GM10847 (cell line): ENCODE data around the gene SOAT1.
A peak's percentile ranks its signal among the peaks of the same experiment; 100 is the strongest.

Experiments
- POLR2A ChIP-seq: IDR thresholded peaks from 2 replicates; pipeline ENCODE4 v1.6.1; 2011; ENCODE audit not compliant: insufficient read length; ENCODE audit errors: extremely low read depth

SOAT1 gene

DNA sequence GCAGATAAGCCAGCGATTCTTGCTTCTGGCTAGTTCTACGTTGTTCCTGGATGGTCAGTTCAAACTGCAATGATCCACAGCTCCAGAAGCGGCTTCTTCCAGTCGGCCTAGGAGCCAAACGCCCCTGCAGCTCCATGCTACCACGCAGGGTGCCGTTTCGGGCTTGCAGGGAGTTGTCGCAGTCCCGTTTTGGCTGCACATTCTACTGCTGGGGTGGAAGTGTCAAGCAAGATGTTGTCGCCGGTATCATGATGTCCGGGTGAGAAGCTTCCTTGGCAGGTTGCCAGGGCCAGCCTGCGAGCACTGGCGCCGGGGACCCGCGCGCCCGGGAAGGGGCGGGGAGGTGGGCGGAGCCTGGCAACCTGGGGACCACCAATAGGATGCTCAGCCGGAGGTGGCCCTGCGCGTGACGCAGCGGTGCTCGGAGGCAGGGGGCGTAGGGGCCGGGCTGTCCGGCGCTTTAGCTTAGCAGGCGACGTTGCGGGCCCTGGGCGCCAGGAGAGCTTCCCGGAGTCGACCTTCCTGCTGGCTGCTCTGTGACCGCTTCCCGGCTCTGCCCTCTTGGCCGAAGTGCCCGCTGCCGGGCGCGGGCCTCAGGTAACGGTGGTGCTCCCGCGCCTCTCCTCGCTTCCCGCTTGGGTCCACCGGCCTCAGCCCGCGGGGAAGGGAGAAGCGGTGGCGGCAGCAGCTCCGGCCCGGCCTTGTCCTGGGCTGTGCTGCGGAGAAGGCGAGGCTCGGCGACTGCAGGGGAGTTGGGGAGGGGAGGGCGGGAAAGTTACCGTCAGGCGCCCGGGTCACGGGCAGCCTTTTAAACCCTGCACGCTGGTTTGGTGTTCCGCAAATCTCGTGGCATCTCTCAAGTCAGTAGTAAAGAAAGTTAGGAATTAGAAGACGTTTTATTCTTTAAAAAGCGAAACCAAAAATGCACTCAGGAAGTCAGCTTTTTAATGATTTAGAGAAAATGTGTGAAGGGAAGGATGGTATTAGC lies at the start of gene SOAT1:
SOAT1 (plus strand) TSS at position 458 of the 988 bp plus-strand sequence. CDS start 8,888 bp downstream, outside the sequence.
- TF ChIP-seq POLR2A, result peak; percentile 57

DNA sequence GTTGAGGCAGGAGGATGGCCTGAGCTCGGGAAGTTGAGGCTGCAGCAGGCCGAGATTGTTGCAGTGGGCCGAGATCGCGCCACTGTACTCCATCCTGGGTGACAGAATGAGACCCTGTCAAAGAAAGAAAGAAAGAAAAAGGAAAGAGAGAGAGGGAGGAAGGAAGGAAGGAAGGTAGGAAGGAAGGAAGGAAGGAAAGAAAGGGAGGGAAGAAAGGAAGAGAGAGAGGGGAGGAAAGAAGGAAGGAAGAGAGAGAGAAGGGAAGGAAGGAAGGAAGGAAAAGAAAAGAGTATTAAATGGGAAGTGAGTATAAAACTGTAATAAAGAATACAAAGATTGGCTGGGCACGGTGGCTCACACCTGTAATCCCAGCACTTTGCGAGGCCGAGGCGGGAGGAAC lies 45.7 kb upstream of the SOAT1 start:
- TF ChIP-seq POLR2A, result no peak

DNA sequence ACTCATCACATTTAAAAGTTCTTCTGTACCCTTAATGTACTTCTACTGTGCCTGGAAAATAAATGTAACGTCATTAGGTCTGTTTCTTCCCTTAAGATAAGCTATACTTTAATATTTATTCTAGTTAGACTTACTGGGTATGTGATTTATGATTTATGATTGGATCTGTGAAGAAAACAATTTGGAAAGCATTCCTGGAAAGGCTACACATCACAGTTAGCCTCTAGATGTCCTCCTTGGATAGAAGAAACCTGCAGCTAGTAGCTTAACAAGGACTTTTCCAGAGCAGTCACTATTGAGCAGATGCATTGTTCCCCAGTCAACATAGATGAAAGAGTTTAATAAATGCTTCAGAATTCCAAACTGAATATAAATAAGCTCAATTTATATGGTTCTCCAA lies 41.9 kb upstream of the SOAT1 start:
- no peak for TF ChIP-seq POLR2A

DNA sequence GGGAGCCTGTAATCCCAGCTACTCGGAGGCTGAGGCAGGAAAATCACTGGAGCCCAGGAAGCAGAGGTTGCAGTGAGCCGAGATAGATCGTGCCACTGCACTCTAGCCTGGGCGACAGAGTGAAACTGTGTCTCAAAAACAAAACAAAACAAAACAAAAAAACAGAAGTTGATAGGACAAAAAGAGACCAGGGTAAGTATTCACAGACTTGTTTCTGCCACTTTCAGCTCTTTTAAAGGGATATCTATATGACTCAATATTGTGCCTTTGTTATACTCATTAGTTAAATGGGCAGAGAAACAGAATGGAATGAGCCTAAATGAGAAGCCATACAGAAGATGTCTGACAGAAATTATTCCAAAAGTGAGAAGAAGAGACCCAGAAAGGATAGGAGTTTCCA lies 41.0 kb upstream of the SOAT1 start:
- TF ChIP-seq POLR2A, result no peak

DNA sequence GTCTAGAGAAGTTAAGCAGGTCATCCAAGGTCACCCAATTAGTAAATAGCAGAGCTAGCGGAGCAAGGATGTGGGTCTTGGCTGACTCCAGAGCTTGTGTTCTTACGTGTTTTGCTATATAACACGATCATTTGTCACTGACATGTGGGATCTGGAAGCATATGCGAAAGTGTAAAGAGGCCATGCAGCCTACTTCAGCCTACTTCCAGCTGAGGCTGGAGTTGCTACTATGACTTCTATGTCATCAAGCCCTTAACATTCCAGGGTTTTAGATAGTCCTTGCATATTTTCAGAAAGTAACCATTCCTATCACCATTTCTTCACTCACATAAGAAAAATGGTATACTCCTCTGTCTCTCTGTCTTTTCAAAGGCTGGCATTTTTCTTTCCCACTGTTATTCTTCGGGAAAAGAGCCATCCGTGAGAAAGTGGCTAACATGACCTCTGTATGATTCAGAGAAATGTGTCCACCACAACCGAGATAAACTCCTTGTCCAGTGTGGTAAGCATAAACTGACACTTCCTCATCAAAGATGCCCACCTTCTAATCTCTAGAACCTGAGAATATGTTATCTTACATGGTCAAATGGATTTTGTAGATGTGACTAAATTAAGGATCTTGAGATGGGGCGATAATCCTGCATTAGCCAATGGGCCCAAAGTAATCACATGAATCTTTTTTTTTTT lies 40.2 kb upstream of the SOAT1 start:
- TF ChIP-seq POLR2A, result no peak

DNA sequence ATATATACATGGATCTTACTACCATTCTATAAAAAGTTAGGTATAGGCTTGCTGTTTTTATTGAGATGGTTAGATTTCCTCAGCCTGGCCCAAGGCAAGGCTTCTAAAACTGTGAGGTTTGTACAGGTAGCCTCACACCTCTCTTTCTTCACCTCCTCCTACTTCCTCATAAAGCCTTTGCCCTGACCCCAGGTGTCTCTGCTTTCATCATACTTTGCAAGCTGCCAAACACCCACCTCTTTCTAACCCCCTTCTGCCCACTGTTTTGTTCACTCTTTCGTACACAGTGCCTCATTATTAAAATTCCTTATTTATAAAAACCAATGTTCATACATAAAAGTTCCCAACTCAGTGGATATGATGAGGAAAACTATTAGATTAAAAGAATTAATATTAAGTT lies 31.4 kb upstream of the SOAT1 start:
- TF ChIP-seq POLR2A, result no peak

DNA sequence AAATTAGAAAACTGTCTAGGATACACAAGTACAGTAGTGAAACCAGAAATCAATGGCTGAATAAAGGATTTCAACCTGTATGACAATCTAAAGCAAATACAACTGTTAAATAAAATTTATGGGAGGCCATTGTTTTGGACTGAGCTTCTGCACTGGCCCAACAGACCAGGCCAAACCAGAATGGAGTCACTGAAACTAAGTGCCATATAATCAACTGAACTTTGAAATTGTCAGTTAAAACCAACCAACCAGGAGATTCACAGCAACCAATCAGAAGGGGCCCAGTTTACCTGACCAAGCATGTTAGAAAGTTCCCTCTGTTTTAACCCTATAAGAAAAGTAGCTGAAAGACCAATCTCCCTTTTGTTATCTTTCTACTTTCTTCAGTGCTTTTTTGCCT lies 30.5 kb upstream of the SOAT1 start:
- TF ChIP-seq POLR2A, result no peak

DNA sequence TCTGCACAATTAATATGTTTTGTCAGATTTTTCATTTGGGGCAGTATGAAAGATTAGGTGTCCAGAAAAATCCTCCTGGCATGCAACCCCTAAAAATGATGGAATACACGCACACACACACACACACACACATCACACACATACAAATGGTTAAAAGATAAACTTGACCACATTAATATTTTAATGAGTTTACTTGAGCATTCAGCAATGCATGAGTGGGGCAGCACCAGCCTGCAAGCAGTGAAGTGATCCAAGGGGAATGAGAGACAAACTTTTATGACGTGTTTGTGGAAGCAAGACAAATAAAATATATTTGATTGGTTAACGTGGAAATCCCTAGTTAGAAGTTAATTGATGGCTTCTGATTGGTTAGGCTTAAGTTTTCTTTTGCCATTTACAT lies 29.1 kb upstream of the SOAT1 start:
- TF ChIP-seq POLR2A, result no peak

DNA sequence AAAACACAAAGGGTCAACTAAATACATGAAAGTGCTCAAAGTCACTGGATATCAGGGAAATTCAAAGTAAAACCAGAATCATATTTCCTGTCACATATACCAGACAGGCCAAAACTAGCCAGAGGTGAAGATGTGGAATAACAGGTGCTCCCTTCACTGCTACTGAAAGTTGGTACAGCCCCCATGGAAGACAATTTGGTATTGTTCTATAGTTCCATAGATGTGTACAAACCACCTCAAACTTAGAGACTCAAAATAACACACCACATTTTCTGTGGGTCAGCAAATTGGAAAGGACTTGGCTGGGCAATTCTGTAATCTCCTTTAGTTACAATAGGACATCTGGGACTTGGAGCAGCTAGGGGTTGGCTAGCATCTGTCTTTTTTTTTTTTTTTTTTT lies 24.5 kb upstream of the SOAT1 start:
- TF ChIP-seq POLR2A, result no peak

DNA sequence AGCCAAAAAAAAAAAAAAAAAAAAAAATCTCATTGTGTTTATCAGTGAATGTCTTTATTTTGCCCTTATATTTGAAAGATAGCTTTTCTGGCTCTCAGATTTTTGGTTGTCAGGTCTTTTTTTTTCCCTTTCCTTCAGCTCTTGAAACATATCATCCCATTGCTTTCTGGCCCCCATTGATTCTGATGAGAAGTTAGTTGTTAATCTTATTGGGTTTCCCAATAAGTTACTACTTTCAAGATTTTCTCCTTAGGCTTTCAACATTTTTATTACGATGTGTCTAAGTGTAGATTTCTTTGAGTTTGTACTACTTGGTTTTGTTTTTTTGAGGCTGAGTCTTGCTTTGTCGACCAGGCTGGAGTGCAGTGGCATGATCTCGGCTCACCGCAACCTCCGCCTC lies 14.7 kb upstream of the SOAT1 start:
- no peak for TF ChIP-seq POLR2A

DNA sequence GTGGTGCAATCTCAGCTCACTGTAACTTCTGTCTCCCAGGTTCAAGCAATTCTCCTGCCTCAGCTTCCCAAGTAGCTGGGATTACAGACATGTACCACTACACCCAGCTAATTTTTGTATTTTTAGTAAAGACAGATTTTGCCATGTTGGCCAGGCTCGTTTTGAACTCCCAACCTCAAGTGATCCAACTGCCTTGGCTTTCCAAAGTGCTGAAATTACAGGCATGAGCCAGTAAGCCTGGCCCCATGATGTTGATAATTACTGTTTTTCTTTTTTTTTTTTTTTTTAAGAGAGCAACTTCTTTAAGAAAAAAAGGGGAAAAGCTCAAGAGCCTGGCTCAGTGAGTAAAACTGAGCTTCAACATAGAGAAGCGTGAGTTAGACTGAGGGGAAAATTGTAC lies 9.6 kb upstream of the SOAT1 start:
- TF ChIP-seq POLR2A, result no peak

DNA sequence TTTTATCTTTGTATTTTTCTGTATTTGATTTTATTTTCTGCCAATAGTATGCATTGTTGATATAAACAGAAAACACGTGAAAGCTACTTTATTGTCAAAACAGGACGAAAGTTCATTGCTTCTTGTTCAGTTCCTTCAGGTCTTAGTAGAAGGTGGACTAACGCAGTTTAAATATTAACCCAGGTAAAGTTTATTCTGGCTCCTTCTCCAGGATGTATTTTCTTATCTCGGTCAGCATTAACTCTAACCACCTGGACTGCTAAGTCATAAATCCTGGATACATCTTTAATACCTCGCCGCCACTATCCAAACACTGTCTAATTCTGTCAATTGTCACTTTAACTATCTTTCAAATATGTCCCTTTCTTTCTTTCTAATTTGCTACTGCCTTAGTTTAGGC lies 5.7 kb upstream of the SOAT1 start:
- TF ChIP-seq POLR2A, result no peak

DNA sequence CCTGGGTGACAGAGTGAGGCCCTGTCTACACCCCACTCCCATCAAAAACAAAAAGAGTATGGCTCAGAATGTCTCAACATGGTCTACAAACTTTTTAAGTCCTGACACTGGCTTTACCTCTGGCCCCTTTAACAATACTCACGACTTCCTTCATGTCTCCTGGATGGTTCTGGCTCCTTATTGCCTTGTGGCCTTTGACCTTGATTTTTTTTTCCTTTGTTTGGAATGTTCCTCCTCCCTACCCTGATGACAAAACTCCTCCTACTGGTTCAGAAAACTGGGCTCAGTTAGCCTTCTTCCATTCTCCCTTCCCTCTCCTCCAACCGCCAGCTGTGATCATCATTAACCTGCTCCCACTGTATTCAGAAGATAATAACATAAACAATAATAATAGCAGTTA lies 4.6 kb upstream of the SOAT1 start:
- TF ChIP-seq POLR2A, result no peak

DNA sequence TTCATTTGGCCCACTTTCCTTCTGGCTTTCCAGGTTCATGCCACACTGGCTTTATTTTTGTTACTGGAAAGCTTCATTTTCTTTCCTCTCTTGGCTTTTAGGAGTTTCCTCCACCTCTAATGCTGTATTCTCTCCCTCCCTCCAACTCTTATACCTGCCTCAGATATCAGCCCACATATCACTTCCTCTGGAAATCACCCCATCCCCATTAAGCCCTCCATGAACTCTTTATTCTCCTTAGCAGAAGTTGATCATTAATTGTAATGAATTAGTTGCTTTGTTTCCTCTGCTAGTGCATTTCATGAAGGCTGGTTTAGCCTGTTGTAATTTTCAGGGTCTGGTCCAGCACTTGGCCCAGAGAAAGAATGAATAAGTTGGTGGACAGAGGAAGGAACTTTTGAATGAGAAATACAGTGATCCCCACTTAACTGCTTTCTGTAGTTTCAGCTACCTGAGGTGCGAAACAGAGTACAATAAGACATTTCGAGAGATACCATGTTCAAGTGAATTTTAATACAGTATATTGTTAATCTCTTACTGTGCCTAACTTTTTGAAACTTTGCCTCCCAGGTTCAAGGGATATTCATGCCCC lies 1.7 kb downstream of the SOAT1 start:
- TF ChIP-seq POLR2A, result no peak

DNA sequence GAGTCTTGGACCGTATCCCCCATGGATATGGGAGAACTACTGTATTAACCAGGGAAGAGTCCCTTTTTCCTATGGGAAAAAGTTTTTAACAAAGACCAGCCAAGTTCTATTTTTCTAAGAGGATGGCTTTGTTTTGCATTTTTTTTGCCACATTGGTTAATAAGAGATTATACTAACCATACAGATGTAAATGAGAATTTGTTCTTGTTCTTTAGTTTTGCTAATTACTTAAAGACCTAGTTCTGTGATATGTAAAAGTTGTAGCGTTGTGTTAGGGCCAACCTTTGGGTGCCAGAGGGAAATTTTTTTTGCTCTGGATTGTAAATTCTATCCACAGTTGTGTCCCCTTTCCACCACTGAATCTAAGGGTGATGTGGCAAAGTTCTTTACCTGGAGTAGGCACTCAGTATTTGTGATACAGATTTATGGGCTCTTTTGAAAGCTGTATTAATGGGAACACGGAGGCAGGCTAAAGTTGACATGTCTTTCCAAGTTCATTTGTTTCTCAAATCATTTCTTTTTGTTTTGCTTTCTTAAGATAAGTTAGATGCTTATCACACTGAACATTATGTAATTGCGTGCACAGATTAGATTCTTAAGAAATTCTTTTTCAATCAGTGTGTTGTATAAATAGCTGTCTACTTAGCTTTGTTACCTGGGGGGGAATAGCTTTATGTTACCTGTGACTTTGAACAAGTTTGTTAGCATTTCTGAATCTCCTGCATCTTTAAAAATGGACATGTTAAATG lies 2.9 kb downstream of the SOAT1 start:
- TF ChIP-seq POLR2A, result no peak
